NCI-H1092 treated with DMSO at 0.1 percent for 48 hours (cell line): Measurements from ENCODE around the gene B4GAT1.

Experiments used
- DNase-seq: peaks from one replicate; lab custom pipeline; 2025; lab: John Stamatoyannopoulos, UW

The B4GAT1 gene

GRCh38 chr11:66336234-66337102 lies 11.0 kb downstream of the B4GAT1 start, which contains the start of gene RIN1:
TSS of gene RIN1 (minus strand) at chr11:66336434. CDS start at chr11:66336402, 32 bp downstream.
- DNase-seq: peak; percentile 53

GRCh38 chr11:66335531-66336233 lies 11.7 kb downstream of the B4GAT1 start:
- DNase-seq: no peak

DNA sequence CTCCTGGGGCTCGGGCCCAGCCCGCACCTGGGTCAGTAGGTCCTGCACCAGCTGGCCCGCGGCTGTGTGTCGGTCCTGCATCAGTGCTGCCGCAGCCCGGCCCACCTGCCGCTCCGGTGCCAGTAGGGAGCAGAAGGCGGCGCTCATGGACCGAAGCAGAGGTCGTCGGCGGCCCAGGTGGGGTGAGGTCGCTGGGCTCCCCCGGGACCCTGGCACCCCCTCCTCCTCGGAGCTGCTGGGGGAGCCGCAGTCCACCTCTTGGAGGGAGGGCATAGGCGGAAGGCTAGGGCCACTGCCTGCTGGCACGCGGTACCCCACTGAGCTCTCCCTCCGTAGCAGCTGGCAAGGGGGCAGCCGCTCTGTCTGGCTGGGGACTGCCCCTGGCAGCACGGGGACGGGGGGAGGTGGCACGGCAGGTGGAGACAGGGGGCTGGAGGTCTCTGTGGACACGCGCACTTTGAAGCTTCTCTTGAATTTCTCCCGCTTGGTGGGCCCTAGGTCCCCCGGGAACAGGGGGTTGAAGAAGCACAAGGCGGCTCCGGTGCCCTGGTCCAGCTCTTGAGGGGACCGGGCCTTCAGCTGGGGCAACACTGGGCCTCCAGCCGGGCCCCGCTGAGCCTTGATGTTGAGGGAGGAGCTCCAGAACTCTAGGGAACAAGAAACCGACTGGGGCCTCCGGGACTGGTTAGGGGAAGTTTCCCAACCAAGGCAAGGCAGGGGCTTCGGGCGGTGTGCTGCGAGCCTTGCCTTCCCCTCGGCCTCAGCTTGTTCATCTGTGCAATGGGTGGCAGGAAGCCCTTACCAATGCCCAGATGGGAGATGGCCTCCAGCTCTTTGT lies 12.6 kb downstream of the B4GAT1 start:
- no peak for DNase-seq

- no peak for DNase-seq
These were observed 13.4 kb downstream of the B4GAT1 start for GRCh38 chr11:66333896-66334604.

DNA sequence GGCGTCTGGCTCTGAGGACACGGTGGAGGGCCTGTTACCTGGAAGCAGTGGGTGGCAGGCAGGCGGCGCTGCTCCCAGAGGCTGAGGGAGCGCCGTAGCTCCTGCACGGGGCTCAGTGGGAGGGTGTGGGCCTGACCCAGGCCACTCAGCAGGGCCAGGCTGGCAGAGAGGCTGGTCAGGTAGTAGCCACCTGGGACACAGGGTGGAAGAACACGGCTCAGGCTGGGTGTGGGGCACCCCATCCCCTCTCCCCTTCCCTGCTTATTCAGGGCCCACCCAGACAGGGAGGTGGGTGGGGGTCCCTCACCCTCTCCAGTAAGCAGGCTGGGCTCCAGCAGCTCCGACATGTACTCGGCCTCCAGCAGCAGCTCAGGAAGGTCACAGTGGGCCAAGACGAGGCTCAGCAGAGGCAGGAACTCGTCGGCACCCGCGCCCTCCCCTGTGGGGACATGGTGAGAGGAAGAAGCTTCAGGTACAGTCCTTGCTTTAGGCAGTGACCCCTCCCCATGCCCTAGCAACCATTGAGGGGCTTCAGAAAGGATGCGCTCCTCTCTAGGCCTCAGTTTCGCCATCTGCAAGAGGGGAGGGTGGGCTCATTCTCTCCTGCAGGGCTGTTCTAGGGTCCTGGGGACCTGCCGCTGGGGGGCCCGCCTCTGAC lies 14.1 kb downstream of the B4GAT1 start:
- no peak for DNase-seq

- DNase-seq: no peak
These were observed 14.8 kb downstream of the B4GAT1 start for GRCh38 chr11:66332371-66333219.

- no peak for DNase-seq
These were observed 15.7 kb downstream of the B4GAT1 start for GRCh38 chr11:66331542-66332370.

DNA sequence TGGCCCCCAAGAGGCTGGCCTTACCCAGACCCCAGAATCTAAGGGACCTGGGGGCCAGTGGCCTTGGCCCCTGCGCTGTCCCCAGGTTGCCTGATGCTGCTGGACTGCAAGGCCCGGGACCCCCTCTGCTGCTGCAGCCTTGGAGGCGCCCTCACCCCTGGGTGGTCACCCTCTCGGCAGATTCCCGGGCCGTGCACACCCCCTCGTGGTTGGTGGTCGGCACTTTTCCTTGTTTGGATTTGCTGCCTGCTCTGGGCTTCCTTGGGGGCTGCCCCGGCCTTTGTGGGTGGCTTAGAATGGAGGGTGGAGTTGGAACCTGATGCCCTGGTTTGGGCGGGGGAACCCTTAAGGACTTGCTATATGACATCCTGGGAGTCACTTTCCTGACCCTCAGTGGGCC lies 16.5 kb downstream of the B4GAT1 start:
- no peak for DNase-seq

DNA sequence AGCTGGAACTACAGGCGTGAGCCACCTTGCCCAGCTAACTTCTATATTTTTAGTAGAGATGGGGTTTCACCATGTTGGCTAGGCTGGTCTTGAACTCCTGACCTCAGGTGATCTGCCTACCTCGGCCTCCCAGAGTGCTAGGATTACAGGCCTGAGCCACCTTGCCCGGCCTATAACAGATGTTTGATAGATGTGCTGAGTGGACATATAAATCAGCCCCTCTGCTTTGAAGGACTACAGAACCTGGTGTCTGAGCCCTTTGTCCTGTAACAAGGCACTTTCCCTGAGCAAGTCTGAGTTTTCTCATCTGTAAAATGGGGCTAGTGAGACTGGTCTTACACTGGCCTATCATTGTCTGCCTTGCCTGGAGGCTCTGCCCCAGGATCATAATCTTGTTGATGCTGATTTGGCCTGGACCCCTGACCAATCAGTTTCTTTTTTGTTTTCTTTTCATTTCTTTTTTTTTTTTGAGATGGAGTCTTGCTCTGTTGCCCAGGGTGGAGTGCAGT lies 18.2 kb downstream of the B4GAT1 start:
- no peak for DNase-seq

GRCh38 chr11:66328302-66329144 lies 18.9 kb downstream of the B4GAT1 start:
- DNase-seq: peak; percentile 65

DNA sequence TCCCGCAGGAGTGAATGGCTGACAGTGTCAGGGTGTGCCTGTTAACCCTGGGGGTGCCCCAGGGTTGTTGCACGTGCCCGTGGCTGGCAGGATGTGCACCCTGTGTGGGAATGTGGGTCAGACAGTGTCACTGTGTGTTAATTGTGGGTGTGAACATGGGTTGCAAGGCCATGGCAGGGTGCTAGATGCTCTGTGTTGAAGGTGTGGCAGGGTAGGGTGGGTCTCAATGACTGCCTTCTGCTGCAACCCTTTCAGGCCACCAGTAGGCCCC lies 19.5 kb downstream of the B4GAT1 start:
- DNase-seq: no peak

DNA sequence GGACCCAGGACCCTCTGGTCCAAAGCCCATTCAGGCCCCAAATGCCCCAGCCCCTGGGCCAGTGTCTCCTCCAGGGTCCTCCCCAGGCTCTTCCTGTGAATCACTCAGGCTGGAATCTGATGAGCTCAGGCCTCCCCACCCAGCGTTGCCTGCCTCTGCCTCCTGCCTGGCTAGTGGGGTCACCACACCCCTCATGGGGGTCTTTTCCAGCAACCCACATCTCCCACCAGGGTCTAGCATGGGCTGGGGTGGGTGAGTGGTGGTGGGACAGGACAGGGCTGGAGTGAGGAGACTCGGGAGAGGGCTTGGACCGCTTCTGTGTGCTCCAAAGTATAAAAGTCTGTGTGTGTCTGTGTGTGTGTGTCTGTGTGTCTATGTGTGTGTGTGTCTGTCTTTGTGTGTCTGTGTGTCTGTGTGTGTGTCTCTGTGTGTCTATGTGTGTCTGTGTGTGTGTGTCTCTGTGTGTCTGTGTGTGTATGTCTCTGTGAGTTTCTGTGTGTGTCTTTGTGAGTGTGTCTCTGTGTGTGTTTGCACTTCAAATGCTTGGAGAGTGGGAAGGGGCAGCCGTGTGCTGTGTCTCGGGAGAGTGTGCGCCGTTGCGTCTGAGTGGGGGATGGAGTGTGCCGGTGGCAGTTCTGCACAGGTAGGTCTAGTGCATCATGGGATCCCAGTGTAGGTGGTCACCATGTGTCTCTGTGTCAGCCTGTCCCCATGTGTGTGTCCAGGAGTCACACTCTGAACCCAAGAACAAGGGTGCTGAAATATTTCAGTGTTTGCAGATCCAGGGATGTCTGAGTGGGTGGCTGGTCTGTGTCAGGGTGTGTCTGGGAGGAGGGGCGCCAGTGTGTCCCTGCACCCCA lies 20.0 kb downstream of the B4GAT1 start:
- DNase-seq: no peak

DNA sequence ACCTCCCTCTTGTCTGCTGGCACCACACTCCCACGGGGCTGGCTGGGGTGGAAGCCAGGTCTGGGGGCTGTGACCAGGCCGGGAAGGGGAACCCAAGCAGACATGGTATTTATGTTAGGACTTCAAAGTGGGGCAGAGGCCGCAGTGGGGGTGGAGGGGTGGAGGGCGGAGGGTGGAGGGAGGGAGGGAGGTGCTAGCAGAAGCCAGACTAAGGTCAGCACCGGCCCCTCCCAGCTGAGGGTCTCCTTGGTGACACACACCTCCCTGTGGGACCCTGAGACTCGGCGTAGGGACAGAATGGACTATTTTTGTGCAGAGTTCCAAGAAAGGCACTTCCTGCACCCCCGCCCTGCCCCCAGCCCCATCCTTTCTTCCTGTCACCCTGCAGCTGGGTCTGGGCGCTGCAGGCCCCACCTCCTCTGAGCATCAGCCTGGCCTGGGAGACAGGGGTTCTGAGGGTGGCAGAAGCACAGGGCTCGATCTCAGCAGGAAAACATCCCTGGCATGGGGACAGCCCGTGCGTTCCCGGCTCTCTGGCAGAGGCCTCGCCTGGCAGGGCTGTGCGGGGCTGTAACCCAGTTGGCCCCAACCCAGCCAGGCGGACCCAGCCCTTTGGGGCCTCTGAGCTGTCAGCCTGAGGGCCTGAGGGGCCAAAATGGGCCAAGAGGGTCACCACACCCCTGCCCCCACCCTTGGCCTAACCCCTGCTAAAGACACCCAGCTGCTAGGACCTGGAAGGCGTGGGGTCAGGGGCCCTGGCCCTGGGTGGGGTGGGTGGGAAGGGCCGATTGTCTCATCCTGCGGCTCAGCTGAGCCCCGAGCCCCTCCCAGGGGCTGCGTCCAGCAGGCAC lies 20.9 kb downstream of the B4GAT1 start:
- DNase-seq: no peak

- no peak for DNase-seq
These were observed 22.2 kb downstream of the B4GAT1 start for GRCh38 chr11:66325263-66325671.

DNA sequence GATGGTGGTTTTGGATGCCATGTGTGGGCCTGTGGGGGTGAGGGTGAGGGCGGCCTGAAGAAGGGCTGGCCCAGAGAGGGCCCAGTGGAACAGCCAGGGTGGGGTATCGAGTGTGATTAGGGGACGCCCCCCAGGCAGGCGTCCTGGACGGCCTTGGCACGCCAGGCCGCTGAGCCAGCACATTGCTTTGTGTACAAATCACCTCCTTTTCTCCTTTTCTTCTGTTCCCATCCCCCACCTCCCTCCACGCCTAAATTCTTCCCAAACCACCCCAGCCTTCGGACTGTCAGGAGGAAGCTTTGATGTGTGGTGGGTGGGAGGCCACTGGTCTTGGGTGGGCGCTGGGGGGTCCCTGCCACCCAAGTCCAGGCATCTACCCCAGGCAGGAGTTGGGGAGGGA lies 22.8 kb downstream of the B4GAT1 start:
- DNase-seq: no peak

GRCh38 chr11:66323684-66324083 lies 23.7 kb downstream of the B4GAT1 start:
- DNase-seq: no peak
